ENCODE results near the gene ARPC1A. TPM values are rescaled to one million over a fixed set of nuclear protein-coding genes. Genes with fewer than 3 reads are reported as not detected.

The ARPC1A gene
- total RNA-seq, 1 donor from 2014 or later: 105 TPM

GRCh38 chr7:99365318-99366141 is 39.8 kb downstream of the ARPC1A start:
- H3K27ac Mint-ChIP-seq (ENCODE audit: unreplicated experiment): peak overlapping the region; percentile 34
- H3K36me3 Mint-ChIP-seq (ENCODE audit: unreplicated experiment): peaks cover 42% of the 10 kb centered on the region

GRCh38 chr7:99366646-99367045 is 40.9 kb downstream of the ARPC1A start:
- Mint-ChIP-seq H3K9me3 (ENCODE audit: unreplicated experiment) (no peaks in the 10 kb centered on the region), H3K4me3 (ENCODE audit: unreplicated experiment) (no peak overlapping the region), H3K27me3 (ENCODE audit: unreplicated experiment) (no peaks in the 10 kb centered on the region), H3K27ac (ENCODE audit: unreplicated experiment) (no peak overlapping the region), H3K36me3 (ENCODE audit: unreplicated experiment) (peaks cover 35% of the 10 kb centered on the region), H3K4me1 (ENCODE audit: unreplicated experiment) (peaks cover 4% of the 10 kb centered on the region)
- DNase-seq (ENCODE audit: extremely low spot score, unreplicated experiment): no peak
- TF ChIP-seq CTCF (IDR thresholded peaks at IDR 0.05): no peak

More at GRCh38 chr7:99365318-99366141, 39.8 kb downstream of the ARPC1A start:
- Mint-ChIP-seq H3K4me1 (ENCODE audit: unreplicated experiment) (no peaks in the 10 kb centered on the region), H3K9me3 (ENCODE audit: unreplicated experiment) (no peaks in the 10 kb centered on the region), H3K4me3 (ENCODE audit: unreplicated experiment) (no peak overlapping the region), H3K27me3 (ENCODE audit: unreplicated experiment) (no peaks in the 10 kb centered on the region)
- TF ChIP-seq CTCF (IDR thresholded peaks at IDR 0.05): peak; percentile 52
- DNase-seq (ENCODE audit: extremely low spot score, unreplicated experiment): no peak

GRCh38 chr7:99368750-99369389 is 43.2 kb downstream of the ARPC1A start:
- Mint-ChIP-seq H3K36me3 (ENCODE audit: unreplicated experiment) (peaks cover 23% of the 10 kb centered on the region), H3K4me1 (ENCODE audit: unreplicated experiment) (peaks cover 19% of the 10 kb centered on the region), H3K27me3 (ENCODE audit: unreplicated experiment) (no peaks in the 10 kb centered on the region), H3K27ac (ENCODE audit: unreplicated experiment) (peak overlapping the region; percentile 41), H3K4me3 (ENCODE audit: unreplicated experiment) (no peak overlapping the region), H3K9me3 (ENCODE audit: unreplicated experiment) (no peaks in the 10 kb centered on the region)
- DNase-seq (ENCODE audit: extremely low spot score, unreplicated experiment): no peak
- TF ChIP-seq CTCF (IDR thresholded peaks at IDR 0.05): no peak

- Mint-ChIP-seq H3K9me3 (ENCODE audit: unreplicated experiment) (no peaks in the 10 kb centered on the region), H3K27ac (ENCODE audit: unreplicated experiment) (no peak overlapping the region), H3K4me1 (ENCODE audit: unreplicated experiment) (peaks cover 19% of the 10 kb centered on the region), H3K4me3 (ENCODE audit: unreplicated experiment) (no peak overlapping the region), H3K36me3 (ENCODE audit: unreplicated experiment) (peaks cover 17% of the 10 kb centered on the region), H3K27me3 (ENCODE audit: unreplicated experiment) (no peaks in the 10 kb centered on the region)
- no peak for DNase-seq (ENCODE audit: extremely low spot score, unreplicated experiment)
- TF ChIP-seq CTCF (IDR thresholded peaks at IDR 0.05): no peak
Observed at GRCh38 chr7:99369767-99370391, 44.2 kb downstream of the ARPC1A start.
